PFSK-1 (cell line): ENCODE data around the gene DNAH1.

ENCODE experiments used
- POLR2AphosphoS5 ChIP-seq: IDR thresholded peaks from 2 replicates; pipeline ENCODE4 v1.6.1; 2012; ENCODE audit warnings: low read depth, mild to moderate bottlenecking, control low read depth, low read length, moderate library complexity
- SIN3A ChIP-seq: IDR thresholded peaks from 2 replicates; pipeline ENCODE4 v1.6.1; 2012; ENCODE audit warnings: mild to moderate bottlenecking, low read length, moderate library complexity, borderline replicate concordance; ENCODE audit not compliant: insufficient read depth
- TAF1 ChIP-seq: IDR thresholded peaks from 2 replicates; pipeline ENCODE4 v1.6.1; 2012; ENCODE audit warnings: low read length, control low read depth, borderline replicate concordance; ENCODE audit not compliant: insufficient read depth
- TF ChIP-seq, protein P1 (sequence below), 2 experiments: IDR thresholded peaks; 2 replicates each; pipeline versions ENCODE4 v1.6.1 to v1.8.0; 2011 to 2012; ENCODE audit warnings: low read depth in 2 of 2, low read length in 2 of 2, control low read depth in 1 of 2, inconsistent platforms in 1 of 2, mild to moderate bottlenecking in 1 of 2, moderate library complexity in 1 of 2; ENCODE audit not compliant: insufficient read depth in 1 of 2

DNA sequence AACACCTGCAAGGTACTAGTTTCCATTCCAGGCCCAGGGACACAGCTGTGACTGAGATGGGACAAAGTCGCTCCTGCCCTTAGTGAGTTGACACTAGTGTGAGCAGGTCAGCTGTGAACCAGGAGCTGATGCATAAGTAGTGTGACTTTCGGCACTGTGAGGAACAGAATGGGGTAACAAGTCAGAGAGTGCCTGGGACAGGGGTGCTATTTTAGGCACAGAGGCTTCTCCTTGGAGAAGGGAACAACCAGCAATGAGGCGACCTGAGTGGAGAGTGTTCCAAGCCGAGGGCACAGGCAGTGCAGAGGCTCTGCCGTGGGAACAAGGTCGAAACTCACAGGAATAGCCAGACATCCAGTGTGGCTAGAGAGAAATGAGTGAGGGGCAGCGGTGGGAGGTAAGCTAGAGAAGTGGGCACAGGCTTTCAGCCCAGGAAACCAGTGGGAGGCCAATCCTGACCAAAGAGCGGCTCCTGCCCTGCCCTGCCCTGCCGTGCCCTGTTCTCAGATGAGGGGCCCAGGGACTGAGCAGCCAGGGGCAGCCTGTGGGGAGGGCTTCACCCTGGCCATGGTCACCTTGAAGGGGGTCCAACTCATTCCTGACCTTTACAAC, 14.2 kb downstream of the DNAH1 start:
- TF ChIP-seq POLR2AphosphoS5 (no peak), TAF1 (no peak), SIN3A (no peak)
- TF ChIP-seq, protein P1, sequence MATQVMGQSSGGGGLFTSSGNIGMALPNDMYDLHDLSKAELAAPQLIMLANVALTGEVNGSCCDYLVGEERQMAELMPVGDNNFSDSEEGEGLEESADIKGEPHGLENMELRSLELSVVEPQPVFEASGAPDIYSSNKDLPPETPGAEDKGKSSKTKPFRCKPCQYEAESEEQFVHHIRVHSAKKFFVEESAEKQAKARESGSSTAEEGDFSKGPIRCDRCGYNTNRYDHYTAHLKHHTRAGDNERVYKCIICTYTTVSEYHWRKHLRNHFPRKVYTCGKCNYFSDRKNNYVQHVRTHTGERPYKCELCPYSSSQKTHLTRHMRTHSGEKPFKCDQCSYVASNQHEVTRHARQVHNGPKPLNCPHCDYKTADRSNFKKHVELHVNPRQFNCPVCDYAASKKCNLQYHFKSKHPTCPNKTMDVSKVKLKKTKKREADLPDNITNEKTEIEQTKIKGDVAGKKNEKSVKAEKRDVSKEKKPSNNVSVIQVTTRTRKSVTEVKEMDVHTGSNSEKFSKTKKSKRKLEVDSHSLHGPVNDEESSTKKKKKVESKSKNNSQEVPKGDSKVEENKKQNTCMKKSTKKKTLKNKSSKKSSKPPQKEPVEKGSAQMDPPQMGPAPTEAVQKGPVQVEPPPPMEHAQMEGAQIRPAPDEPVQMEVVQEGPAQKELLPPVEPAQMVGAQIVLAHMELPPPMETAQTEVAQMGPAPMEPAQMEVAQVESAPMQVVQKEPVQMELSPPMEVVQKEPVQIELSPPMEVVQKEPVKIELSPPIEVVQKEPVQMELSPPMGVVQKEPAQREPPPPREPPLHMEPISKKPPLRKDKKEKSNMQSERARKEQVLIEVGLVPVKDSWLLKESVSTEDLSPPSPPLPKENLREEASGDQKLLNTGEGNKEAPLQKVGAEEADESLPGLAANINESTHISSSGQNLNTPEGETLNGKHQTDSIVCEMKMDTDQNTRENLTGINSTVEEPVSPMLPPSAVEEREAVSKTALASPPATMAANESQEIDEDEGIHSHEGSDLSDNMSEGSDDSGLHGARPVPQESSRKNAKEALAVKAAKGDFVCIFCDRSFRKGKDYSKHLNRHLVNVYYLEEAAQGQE (IDR thresholded peaks at IDR 0.05; ENCODE audit: insufficient read depth in 1 of 2, low read depth in 2 of 2, low read length in 2 of 2), result no peak
